Measurements from ENCODE around the gene EFHC2.

- TF ChIP-seq EP300 (IDR thresholded peaks at IDR 0.05; ENCODE audit: low read depth) (no peak), CTCF (IDR thresholded peaks at IDR 0.05) (no peak)
Observed at GRCh38 chrX:44344687-44345086, 1.2 kb upstream of the EFHC2 start.

Data from transverse colon (tissue), 3 donors.